MM.1S (cell line): ENCODE measurements around the gene SH2D7.
A peak's percentile ranks its signal among the peaks of the same experiment; 100 is the strongest.

Experiments
- DNase-seq: peaks from one replicate; pipeline ENCODE4 v3.0.0-alpha.2; 2015
- H2AFZ ChIP-seq: fragments of 300-600 bp; sonication (generic); 2 replicates; pipeline ENCODE4 v1.6.0; 2016; ENCODE audit warnings: antibody characterized with exemption, low read length
- H3F3A ChIP-seq: fragments of 300-600 bp; sonication (generic); 2 replicates; pipeline ENCODE4 v1.6.1; 2016; ENCODE audit warnings: mild to moderate bottlenecking, antibody characterized with exemption, low read length, moderate library complexity, mixed read lengths; ENCODE audit not compliant: insufficient read depth
- H3K27ac ChIP-seq: fragments of 300-600 bp; sonication (generic); 2 replicates; pipeline ENCODE4 v1.5.1; 2016; ENCODE audit warnings: mild to moderate bottlenecking, low read length
- H3K27me3 ChIP-seq: fragments of 300-600 bp; sonication (generic); replicated peaks from 2 replicates; pipeline ENCODE4 v1.6.0; 2016; ENCODE audit warnings: low read length; ENCODE audit not compliant: insufficient read depth
- H3K36me3 ChIP-seq: fragments of 300-600 bp; sonication (generic); replicated peaks from 2 replicates; pipeline ENCODE4 v1.6.1; 2016; ENCODE audit warnings: mild to moderate bottlenecking, low read length, mixed read lengths; ENCODE audit not compliant: insufficient read depth
- H3K4me1 ChIP-seq: fragments of 300-600 bp; sonication (generic); 2 replicates; pipeline ENCODE4 v1.6.1; 2016; ENCODE audit warnings: low read length, mixed read lengths
- H3K4me2 ChIP-seq: fragments of 300-600 bp; sonication (generic); 2 replicates; pipeline ENCODE4 v1.6.0; 2016; ENCODE audit warnings: low read depth, low read length
- H3K4me3 ChIP-seq: fragments of 300-600 bp; sonication (generic); 2 replicates; pipeline ENCODE4 v1.5.1; 2016; ENCODE audit warnings: low read length, mixed read lengths
- H3K79me2 ChIP-seq: fragments of 300-600 bp; sonication (generic); 2 replicates; pipeline ENCODE4 v1.6.1; 2016; ENCODE audit warnings: mixed run types, low read length, mixed read lengths
- H3K9ac ChIP-seq: fragments of 300-600 bp; sonication (generic); 2 replicates; pipeline ENCODE4 v1.6.1; 2016; ENCODE audit warnings: low read length, mixed read lengths
- H3K9me2 ChIP-seq: fragments of 300-600 bp; sonication (generic); replicated peaks from 2 replicates; pipeline ENCODE4 v1.6.1; 2016; ENCODE audit warnings: mild to moderate bottlenecking, low read length, mixed read lengths; ENCODE audit not compliant: insufficient read depth
- H3K9me3 ChIP-seq: fragments of 300-600 bp; sonication (generic); replicated peaks from 2 replicates; pipeline ENCODE4 v1.6.1; 2016; ENCODE audit warnings: mild to moderate bottlenecking, low read length, mixed read lengths; ENCODE audit not compliant: insufficient read depth
- H4K20me1 ChIP-seq: fragments of 300-600 bp; sonication (generic); 2 replicates; pipeline ENCODE4 v1.6.1; 2016; ENCODE audit warnings: mild to moderate bottlenecking, low read length, moderate library complexity, mixed read lengths; ENCODE audit not compliant: insufficient read depth
- EZH2 ChIP-seq: fragments of 300-600 bp; sonication (generic); optimal IDR thresholded peaks from 2 replicates; pipeline ENCODE3; 2017; ENCODE audit warnings: low read depth, mild to moderate bottlenecking, antibody characterized with exemption, low read length, mixed read lengths
- EZH2phosphoT487 ChIP-seq: fragments of 300-600 bp; sonication (generic); IDR thresholded peaks from 2 replicates; pipeline ENCODE4 v1.6.1; 2018; ENCODE audit warnings: antibody characterized with exemption, low read length
- TF ChIP-seq, protein P1 (sequence below): fragments of 300-600 bp; sonication (generic); IDR thresholded peaks from 2 replicates; pipeline ENCODE4 v1.5.1; 2016; ENCODE audit warnings: antibody characterized with exemption, low read length, mixed read lengths

The SH2D7 gene

DNA sequence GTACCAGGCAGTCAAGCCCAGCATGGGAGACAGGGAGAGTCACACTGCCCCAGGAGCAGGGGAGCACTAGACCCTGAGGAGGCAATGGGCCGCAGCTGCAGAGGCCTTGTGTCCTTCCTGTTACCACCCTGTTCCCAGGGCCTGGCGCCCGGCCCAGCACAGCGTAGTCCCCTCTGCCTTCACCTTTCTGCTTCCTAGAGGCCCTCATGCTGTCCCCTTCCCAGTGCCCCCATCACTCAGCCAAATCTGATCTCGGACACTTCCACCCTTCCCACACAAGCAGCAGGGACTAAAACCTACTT, 8.0 kb upstream of the SH2D7 start:
- Histone ChIP-seq H2AFZ (peak overlapping the region; percentile 58), H3K27me3 (no peaks in the 10 kb centered on the region), H3K4me2 (0 out of 2 replicates have a peak overlapping the region, but pooled peaks have one; percentile 4), H4K20me1 (no peaks in the 10 kb centered on the region), H3K9me2 (no peaks in the 10 kb centered on the region), H3K4me3 (no peak overlapping the region), H3K9ac (no peak overlapping the region), H3K9me3 (no peaks in the 10 kb centered on the region), H3K4me1 (peaks cover 23% of the 10 kb centered on the region), H3K79me2 (no peaks in the 10 kb centered on the region), H3K36me3 (no peaks in the 10 kb centered on the region), H3F3A (no peaks in the 10 kb centered on the region), H3K27ac (peak overlapping the region; percentile 27; the same call in 1 of the 2 replicates)
- no peak for DNase-seq
- TF ChIP-seq, protein P1, sequence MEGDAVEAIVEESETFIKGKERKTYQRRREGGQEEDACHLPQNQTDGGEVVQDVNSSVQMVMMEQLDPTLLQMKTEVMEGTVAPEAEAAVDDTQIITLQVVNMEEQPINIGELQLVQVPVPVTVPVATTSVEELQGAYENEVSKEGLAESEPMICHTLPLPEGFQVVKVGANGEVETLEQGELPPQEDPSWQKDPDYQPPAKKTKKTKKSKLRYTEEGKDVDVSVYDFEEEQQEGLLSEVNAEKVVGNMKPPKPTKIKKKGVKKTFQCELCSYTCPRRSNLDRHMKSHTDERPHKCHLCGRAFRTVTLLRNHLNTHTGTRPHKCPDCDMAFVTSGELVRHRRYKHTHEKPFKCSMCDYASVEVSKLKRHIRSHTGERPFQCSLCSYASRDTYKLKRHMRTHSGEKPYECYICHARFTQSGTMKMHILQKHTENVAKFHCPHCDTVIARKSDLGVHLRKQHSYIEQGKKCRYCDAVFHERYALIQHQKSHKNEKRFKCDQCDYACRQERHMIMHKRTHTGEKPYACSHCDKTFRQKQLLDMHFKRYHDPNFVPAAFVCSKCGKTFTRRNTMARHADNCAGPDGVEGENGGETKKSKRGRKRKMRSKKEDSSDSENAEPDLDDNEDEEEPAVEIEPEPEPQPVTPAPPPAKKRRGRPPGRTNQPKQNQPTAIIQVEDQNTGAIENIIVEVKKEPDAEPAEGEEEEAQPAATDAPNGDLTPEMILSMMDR = no peak

DNA sequence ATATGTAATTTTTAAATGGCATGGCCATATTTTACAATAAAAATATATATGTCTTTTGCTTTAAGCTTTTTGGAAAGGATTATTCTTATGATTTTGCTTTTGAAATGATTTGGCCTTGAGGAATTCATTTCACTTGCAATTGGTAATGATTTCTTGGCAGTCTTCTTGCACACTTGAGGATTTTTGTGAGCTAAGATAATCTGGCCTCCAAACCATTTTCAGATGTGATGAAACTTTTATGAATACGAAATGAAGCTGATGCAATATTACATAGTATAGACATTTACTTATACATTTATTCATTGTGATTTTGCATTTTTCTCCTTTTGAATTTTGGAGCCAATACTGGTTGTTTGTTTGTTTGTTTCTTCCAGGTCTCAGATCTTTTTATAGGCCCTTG, 6.4 kb upstream of the SH2D7 start:
- TF ChIP-seq EZH2phosphoT487 (no peak), EZH2 (no peak)
- TF ChIP-seq, protein P1 = no peak
- Histone ChIP-seq H3K4me2 (no peak overlapping the region), H3K27ac (no peak overlapping the region), H3K36me3 (no peaks in the 10 kb centered on the region), H4K20me1 (no peaks in the 10 kb centered on the region), H2AFZ (no peak overlapping the region), H3K79me2 (no peaks in the 10 kb centered on the region), H3K9me3 (no peaks in the 10 kb centered on the region), H3K9me2 (no peaks in the 10 kb centered on the region), H3K4me1 (peaks cover 23% of the 10 kb centered on the region), H3K4me3 (no peak overlapping the region), H3K27me3 (no peaks in the 10 kb centered on the region), H3F3A (no peaks in the 10 kb centered on the region), H3K9ac (no peak overlapping the region)
- DNase-seq = no peak

DNA sequence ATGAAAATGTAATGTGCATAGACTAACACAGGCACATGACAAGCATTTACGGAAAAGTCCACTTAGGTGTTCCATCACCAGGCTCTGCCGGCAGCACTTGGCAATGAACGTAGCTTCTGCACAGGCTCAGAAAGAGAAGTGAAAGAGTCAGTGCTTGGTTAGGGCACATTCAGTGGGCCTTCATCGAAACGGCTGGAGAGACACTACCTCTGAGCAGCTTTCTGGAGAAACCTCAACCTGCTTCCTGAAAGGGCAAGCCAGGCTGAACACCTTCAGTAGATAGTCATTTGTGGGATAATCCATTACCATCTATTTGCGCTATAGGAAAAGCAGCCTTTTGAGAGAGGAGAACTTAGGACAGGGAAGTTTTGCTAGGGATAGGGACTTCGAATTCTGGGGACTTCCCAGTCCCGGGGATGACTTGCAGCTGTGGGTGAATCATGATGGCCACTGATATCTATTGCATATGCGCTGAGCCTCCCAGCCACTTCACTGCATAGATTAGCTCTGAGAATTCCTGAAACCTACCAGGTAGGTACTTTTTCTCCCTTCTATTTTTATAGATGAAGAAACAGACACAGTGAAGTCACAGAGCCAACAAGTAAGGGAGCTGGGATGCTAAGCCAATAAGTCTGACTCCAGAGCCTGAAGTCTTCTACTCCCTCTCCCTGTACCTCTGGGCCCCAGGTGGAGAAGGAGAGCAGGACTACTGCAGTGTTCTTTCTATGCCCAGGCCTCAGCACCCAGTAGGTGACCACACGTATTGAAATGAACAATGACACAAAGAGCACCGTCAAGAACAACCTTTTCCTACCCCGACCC, 4.2 kb upstream of the SH2D7 start:
- H3K27me3 ChIP-seq = no peaks in the 10 kb centered on the region
- H3K36me3 ChIP-seq = no peaks in the 10 kb centered on the region
- H3K4me3 ChIP-seq = no peak overlapping the region
- peaks cover 23% of the 10 kb centered on the region for H3K4me1 ChIP-seq
- H3F3A ChIP-seq = no peaks in the 10 kb centered on the region
- H3K27ac ChIP-seq = no peak overlapping the region; the same call in 1 of the 2 replicates
- no peak overlapping the region for H3K9ac ChIP-seq
- H2AFZ ChIP-seq = no peak overlapping the region
- TF ChIP-seq EZH2phosphoT487 = no peak
- TF ChIP-seq, protein P1 = no peak
- TF ChIP-seq EZH2 = no peak
- H3K4me2 ChIP-seq = peak overlapping the region; percentile 17; the same call in 1 of the 2 replicates
- H3K9me3 ChIP-seq = no peaks in the 10 kb centered on the region
- H3K9me2 ChIP-seq = no peaks in the 10 kb centered on the region
- no peaks in the 10 kb centered on the region for H3K79me2 ChIP-seq
- no peaks in the 10 kb centered on the region for H4K20me1 ChIP-seq
- peak; percentile 66 for DNase-seq
